SK-N-SH treated with all-trans-retinoic acid at 6 μM for 48 hours (cell line): ENCODE results near the gene ARID3B.

ENCODE experiments used
- ATAC-seq: fragments of 200-7000 bp; cut with Tn5 transposase; 3 replicates; pipeline ENCODE4 v1.9.1; 2020; ENCODE audit warnings: mild to moderate bottlenecking, moderate library complexity
- ARNTL ChIP-seq: fragments of 450-650 bp; formaldehyde crosslinking; IDR thresholded peaks from 2 replicates; pipeline ENCODE4 v1.5.0; 2020; ENCODE audit warnings: low read depth, mild to moderate bottlenecking, moderate library complexity, borderline replicate concordance
- BACH2 ChIP-seq: fragments of 250-450 bp; sonication (Bioruptor Pico); IDR thresholded peaks from 2 replicates; pipeline ENCODE4 v1.9.0; 2021; ENCODE audit warnings: mild to moderate bottlenecking, borderline replicate concordance
- CSDC2 ChIP-seq: fragments of 250-450 bp; sonication (Bioruptor Pico); IDR thresholded peaks from 2 replicates; pipeline ENCODE4 v1.5.0; 2020; ENCODE audit warnings: mild to moderate bottlenecking, moderate library complexity
- ESRRG ChIP-seq: fragments of 250-450 bp; sonication (Bioruptor Pico); IDR thresholded peaks from 2 replicates; pipeline ENCODE4 v1.6.1; 2021; ENCODE audit warnings: mild to moderate bottlenecking
- GLIS3 ChIP-seq: fragments of 250-450 bp; sonication (Bioruptor Pico); IDR thresholded peaks from 2 replicates; pipeline ENCODE4 v1.5.0; 2020; ENCODE audit warnings: mild to moderate bottlenecking, moderate library complexity
- ISL1 ChIP-seq: fragments of 250-450 bp; sonication (Bioruptor Pico); IDR thresholded peaks from 2 replicates; pipeline ENCODE4 v2.1.2; 2022; ENCODE audit warnings: mild to moderate bottlenecking, moderate library complexity
- OSR1 ChIP-seq: fragments of 250-450 bp; sonication (Bioruptor Pico); IDR thresholded peaks from 2 replicates; pipeline ENCODE4 v1.8.0; 2022; ENCODE audit warnings: moderate library complexity, mild to moderate bottlenecking, inconsistent platforms
- RARB ChIP-seq: fragments of 250-450 bp; sonication (Bioruptor Pico); IDR thresholded peaks from 2 replicates; pipeline ENCODE4 v1.8.0; 2021; ENCODE audit warnings: mild to moderate bottlenecking, moderate library complexity
- SNAI2 ChIP-seq: fragments of 250-450 bp; sonication (Bioruptor Pico); IDR thresholded peaks from 2 replicates; pipeline ENCODE4 v1.5.0; 2020; ENCODE audit warnings: mild to moderate bottlenecking, moderate library complexity
- TCF4 ChIP-seq: fragments of 250-450 bp; sonication (Bioruptor Pico); IDR thresholded peaks from 2 replicates; pipeline ENCODE4 v1.8.0; 2021; ENCODE audit warnings: mild to moderate bottlenecking, moderate library complexity, borderline replicate concordance
- TOX ChIP-seq: fragments of 250-450 bp; sonication (Bioruptor Pico); IDR thresholded peaks from 2 replicates; pipeline ENCODE4 v1.8.0; 2021; ENCODE audit warnings: mild to moderate bottlenecking, moderate library complexity, borderline replicate concordance
- ZC3H10 ChIP-seq: fragments of 250-450 bp; sonication (Bioruptor Pico); IDR thresholded peaks from 2 replicates; pipeline ENCODE4 v1.5.1; 2021; ENCODE audit warnings: mild to moderate bottlenecking, moderate library complexity
- ZFP3 ChIP-seq: fragments of 250-450 bp; sonication (Bioruptor Pico); IDR thresholded peaks from 2 replicates; pipeline ENCODE4 v1.5.0; 2020; ENCODE audit warnings: mild to moderate bottlenecking, moderate library complexity
- ZFP30 ChIP-seq: fragments of 450-650 bp; formaldehyde crosslinking; IDR thresholded peaks from 2 replicates; pipeline ENCODE4 v1.5.0; 2022; ENCODE audit warnings: mild to moderate bottlenecking, moderate library complexity
- ZNF565 ChIP-seq: fragments of 450-650 bp; formaldehyde crosslinking; conservative IDR thresholded peaks from 2 replicates; pipeline ENCODE4 v1.5.0; 2020; ENCODE audit warnings: low read depth, mild to moderate bottlenecking, moderate library complexity
- ZNF70 ChIP-seq: fragments of 450-650 bp; formaldehyde crosslinking; IDR thresholded peaks from 2 replicates; pipeline ENCODE4 v1.5.0; 2020; ENCODE audit warnings: mild to moderate bottlenecking, moderate library complexity
- ZNF8 ChIP-seq: fragments of 450-650 bp; formaldehyde crosslinking; IDR thresholded peaks from 2 replicates; pipeline ENCODE4 v1.5.0; 2020; ENCODE audit warnings: mild to moderate bottlenecking, moderate library complexity
- TF ChIP-seq, protein P1 (sequence below): fragments of 250-450 bp; sonication (Bioruptor Pico); IDR thresholded peaks from 2 replicates; pipeline ENCODE4 v1.8.0; 2020; ENCODE audit warnings: mild to moderate bottlenecking, moderate library complexity, borderline replicate concordance
- TF ChIP-seq, protein P2 (sequence below): fragments of 250-450 bp; sonication (Bioruptor Pico); IDR thresholded peaks from 2 replicates; pipeline ENCODE4 v1.5.0; 2020; ENCODE audit warnings: mild to moderate bottlenecking, moderate library complexity
- TF ChIP-seq, protein P3 (sequence below): fragments of 250-450 bp; sonication (Bioruptor Pico); IDR thresholded peaks from 2 replicates; pipeline ENCODE4 v1.5.1; 2021; ENCODE audit warnings: mild to moderate bottlenecking, moderate library complexity
- TF ChIP-seq, protein P4 (sequence below): fragments of 250-450 bp; sonication (Bioruptor Pico); IDR thresholded peaks from 2 replicates; pipeline ENCODE4 v1.5.1; 2020; ENCODE audit warnings: low read depth, mild to moderate bottlenecking, moderate library complexity

Gene ARID3B

DNA sequence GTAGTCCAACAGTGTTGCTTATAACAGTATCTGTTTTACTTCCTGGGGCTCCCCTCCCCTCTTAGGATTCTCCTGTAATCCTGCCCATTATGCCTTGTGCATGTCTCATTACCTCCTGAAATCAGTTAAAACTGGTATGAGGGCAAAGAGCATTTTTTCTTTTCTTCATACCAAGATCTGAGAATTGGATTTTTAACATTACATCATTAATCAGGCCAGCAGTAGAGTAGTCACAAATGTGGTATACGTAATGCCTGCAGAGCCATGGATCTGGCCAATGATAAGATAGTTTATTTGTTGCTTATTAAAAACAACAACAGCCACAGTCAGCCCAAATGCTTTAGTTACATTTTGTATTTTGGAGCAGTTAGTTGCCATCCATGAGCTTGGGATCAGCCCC, 23.2 kb downstream of the ARID3B start:
- TF ChIP-seq ZNF565 (CRISPR knock-in tag) (no peak), GLIS3 (CRISPR knock-in tag) (no peak), TCF4 (CRISPR knock-in tag) (no peak), ZC3H10 (CRISPR knock-in tag) (no peak), ESRRG (no peak), BACH2 (no peak), SNAI2 (CRISPR knock-in tag) (no peak), ZFP3 (CRISPR knock-in tag) (no peak), ZNF8 (CRISPR knock-in tag) (no peak), ARNTL (CRISPR knock-in tag) (no peak), ISL1 (CRISPR knock-in tag) (no peak), ZNF70 (CRISPR knock-in tag) (no peak), TOX (CRISPR knock-in tag) (no peak), OSR1 (CRISPR knock-in tag) (no peak), CSDC2 (CRISPR knock-in tag) (no peak), RARB (CRISPR knock-in tag) (no peak)
- TF ChIP-seq, protein P1, sequence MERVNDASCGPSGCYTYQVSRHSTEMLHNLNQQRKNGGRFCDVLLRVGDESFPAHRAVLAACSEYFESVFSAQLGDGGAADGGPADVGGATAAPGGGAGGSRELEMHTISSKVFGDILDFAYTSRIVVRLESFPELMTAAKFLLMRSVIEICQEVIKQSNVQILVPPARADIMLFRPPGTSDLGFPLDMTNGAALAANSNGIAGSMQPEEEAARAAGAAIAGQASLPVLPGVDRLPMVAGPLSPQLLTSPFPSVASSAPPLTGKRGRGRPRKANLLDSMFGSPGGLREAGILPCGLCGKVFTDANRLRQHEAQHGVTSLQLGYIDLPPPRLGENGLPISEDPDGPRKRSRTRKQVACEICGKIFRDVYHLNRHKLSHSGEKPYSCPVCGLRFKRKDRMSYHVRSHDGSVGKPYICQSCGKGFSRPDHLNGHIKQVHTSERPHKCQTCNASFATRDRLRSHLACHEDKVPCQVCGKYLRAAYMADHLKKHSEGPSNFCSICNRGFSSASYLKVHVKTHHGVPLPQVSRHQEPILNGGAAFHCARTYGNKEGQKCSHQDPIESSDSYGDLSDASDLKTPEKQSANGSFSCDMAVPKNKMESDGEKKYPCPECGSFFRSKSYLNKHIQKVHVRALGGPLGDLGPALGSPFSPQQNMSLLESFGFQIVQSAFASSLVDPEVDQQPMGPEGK (CRISPR knock-in tag): no peak
- TF ChIP-seq, protein P2, sequence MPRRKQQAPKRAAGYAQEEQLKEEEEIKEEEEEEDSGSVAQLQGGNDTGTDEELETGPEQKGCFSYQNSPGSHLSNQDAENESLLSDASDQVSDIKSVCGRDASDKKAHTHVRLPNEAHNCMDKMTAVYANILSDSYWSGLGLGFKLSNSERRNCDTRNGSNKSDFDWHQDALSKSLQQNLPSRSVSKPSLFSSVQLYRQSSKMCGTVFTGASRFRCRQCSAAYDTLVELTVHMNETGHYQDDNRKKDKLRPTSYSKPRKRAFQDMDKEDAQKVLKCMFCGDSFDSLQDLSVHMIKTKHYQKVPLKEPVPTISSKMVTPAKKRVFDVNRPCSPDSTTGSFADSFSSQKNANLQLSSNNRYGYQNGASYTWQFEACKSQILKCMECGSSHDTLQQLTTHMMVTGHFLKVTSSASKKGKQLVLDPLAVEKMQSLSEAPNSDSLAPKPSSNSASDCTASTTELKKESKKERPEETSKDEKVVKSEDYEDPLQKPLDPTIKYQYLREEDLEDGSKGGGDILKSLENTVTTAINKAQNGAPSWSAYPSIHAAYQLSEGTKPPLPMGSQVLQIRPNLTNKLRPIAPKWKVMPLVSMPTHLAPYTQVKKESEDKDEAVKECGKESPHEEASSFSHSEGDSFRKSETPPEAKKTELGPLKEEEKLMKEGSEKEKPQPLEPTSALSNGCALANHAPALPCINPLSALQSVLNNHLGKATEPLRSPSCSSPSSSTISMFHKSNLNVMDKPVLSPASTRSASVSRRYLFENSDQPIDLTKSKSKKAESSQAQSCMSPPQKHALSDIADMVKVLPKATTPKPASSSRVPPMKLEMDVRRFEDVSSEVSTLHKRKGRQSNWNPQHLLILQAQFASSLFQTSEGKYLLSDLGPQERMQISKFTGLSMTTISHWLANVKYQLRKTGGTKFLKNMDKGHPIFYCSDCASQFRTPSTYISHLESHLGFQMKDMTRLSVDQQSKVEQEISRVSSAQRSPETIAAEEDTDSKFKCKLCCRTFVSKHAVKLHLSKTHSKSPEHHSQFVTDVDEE (CRISPR knock-in tag): no peak
- TF ChIP-seq, protein P3, sequence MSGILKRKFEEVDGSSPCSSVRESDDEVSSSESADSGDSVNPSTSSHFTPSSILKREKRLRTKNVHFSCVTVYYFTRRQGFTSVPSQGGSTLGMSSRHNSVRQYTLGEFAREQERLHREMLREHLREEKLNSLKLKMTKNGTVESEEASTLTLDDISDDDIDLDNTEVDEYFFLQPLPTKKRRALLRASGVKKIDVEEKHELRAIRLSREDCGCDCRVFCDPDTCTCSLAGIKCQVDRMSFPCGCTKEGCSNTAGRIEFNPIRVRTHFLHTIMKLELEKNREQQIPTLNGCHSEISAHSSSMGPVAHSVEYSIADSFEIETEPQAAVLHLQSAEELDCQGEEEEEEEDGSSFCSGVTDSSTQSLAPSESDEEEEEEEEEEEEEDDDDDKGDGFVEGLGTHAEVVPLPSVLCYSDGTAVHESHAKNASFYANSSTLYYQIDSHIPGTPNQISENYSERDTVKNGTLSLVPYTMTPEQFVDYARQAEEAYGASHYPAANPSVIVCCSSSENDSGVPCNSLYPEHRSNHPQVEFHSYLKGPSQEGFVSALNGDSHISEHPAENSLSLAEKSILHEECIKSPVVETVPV (CRISPR knock-in tag): no peak
- TF ChIP-seq, all 23 proteins: peak for 0
- no peak for ATAC-seq

DNA sequence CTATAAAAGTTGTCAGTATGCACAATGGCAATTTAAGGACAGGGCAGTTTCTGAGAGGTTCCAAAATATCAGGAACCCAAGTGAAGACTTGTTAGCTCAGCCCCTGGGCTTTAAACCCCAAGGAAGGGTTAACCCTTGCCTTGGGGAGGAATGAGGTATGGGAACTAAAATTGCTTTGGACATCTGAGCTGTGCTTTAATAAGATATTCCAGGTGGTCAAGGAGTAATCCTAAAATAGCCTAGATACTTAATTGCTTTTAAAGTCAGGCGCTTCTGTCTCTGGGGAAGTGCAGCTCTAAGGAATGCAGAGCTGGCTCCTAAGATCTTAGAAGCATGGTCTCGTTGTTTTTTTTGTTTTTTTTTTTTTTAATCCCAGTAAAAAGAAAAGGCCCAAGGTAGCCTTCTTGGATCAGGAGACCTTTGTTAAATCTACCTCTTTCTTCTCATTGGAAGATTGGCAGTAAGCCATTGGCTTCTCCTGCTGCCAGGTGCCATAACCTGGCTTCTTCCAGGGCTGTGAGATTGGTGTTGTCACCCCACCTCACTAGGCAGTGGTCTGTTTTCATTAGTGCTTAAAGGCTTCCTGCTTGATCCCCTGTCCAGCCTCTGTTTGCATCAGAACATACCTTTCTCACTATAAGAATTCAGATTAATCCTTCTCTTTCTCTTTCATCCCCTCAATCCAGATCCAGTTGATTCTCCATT, 24.5 kb downstream of the ARID3B start:
- no peak for ATAC-seq
- TF ChIP-seq ZNF70 (CRISPR knock-in tag): no peak
- no peak for TF ChIP-seq CSDC2 (CRISPR knock-in tag)
- no peak for TF ChIP-seq ZNF565 (CRISPR knock-in tag)
- TF ChIP-seq TOX (CRISPR knock-in tag): no peak
- no peak for TF ChIP-seq ZC3H10 (CRISPR knock-in tag)
- TF ChIP-seq, protein P4, sequence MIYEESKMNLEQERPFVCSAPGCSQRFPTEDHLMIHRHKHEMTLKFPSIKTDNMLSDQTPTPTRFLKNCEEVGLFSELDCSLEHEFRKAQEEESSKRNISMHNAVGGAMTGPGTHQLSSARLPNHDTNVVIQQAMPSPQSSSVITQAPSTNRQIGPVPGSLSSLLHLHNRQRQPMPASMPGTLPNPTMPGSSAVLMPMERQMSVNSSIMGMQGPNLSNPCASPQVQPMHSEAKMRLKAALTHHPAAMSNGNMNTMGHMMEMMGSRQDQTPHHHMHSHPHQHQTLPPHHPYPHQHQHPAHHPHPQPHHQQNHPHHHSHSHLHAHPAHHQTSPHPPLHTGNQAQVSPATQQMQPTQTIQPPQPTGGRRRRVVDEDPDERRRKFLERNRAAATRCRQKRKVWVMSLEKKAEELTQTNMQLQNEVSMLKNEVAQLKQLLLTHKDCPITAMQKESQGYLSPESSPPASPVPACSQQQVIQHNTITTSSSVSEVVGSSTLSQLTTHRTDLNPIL (CRISPR knock-in tag): no peak
- TF ChIP-seq ESRRG: no peak
- TF ChIP-seq, protein P3 (CRISPR knock-in tag): no peak
- TF ChIP-seq ZFP3 (CRISPR knock-in tag): no peak
- no peak for TF ChIP-seq GLIS3 (CRISPR knock-in tag)
- no peak for TF ChIP-seq ISL1 (CRISPR knock-in tag)
- TF ChIP-seq ZNF8 (CRISPR knock-in tag): no peak
- TF ChIP-seq, protein P2 (CRISPR knock-in tag): no peak
- no peak for TF ChIP-seq TCF4 (CRISPR knock-in tag)
- TF ChIP-seq RARB (CRISPR knock-in tag): no peak
- TF ChIP-seq SNAI2 (CRISPR knock-in tag): no peak
- TF ChIP-seq ZFP30: no peak
- TF ChIP-seq OSR1 (CRISPR knock-in tag): no peak
- TF ChIP-seq ARNTL (CRISPR knock-in tag): no peak
